HL-60/S4 treated with phorbol 12-myristate 13-acetate at 8.2 ng/mL for 4 days and 3 days (cell line): ENCODE data around the gene KIF26B.
"Not testable (repeated sequence)": the region's sequence is repeated elsewhere in the genome, so short reads cannot be mapped to it uniquely, and the experiment has no call there.

Experiments
- in situ Hi-C: fragments of 300-500 bp; cut with MboI; formaldehyde crosslinking; loops from 2 replicates; pipeline ENCODE4 v1.15.0; 2022; ENCODE audit warnings: low sequenced_read_pairs

The KIF26B gene

DNA sequence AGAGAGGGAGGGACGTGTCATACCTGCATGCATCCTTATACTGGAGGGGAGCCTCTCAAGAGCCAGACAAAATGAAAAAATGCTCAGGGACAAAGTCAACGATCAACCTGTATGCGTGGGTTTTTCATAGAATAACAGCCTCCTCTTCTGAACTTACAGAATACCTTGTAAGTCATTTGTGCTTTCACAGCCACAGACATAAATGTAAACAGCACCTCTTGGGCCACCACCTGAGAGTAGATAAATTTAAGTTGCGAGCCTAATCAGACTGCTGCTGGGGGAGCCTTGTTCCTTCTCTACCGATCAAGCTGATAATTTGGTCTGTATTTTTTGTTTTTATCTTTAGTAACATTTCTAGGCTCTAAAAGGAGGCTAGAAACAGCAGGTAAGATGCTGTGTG is 223.1 kb downstream of the KIF26B start:
- in situ Hi-C loops: no loop called here

DNA sequence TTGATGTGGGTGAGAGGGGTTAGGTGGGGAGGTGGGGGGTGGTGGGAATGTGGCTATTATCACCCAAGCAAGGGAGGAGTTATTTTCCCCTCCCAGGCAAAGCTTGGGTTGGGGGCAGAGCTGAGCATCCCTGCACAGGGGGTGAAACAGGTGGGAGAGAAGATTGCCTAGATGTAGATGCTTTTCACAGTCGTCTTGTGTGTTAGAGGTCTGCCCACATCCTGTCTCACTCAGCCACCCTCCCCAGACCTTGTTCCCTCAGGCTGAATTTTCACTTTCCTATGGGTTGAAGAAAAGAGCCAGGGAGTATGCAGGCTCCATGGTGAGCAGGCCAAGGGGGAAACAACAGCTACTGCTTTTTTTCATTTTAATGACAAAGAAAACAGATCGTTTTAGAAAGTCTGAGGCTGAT is 223.5 kb downstream of the KIF26B start:
- in situ Hi-C loops: no loop called here

DNA sequence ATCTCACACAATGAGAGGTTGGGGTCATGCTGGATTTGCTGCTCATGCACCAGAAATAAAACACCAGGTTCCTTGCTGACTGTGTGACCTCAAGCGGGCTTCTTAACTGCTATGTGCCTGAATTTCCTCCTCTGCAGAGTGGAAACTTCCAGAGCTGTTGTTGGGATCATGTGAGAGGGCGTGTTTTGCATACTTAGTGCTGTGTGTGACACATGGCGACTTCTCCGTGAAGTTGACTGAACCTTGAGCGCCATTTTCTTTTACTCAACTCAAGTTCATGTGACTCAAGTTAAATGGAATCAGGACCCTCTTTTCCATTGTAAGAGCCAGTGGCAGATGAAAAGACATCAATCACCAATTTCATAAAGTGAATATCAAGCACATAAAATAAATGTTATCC is 224.0 kb downstream of the KIF26B start:
- in situ Hi-C loops: no loop called here

DNA sequence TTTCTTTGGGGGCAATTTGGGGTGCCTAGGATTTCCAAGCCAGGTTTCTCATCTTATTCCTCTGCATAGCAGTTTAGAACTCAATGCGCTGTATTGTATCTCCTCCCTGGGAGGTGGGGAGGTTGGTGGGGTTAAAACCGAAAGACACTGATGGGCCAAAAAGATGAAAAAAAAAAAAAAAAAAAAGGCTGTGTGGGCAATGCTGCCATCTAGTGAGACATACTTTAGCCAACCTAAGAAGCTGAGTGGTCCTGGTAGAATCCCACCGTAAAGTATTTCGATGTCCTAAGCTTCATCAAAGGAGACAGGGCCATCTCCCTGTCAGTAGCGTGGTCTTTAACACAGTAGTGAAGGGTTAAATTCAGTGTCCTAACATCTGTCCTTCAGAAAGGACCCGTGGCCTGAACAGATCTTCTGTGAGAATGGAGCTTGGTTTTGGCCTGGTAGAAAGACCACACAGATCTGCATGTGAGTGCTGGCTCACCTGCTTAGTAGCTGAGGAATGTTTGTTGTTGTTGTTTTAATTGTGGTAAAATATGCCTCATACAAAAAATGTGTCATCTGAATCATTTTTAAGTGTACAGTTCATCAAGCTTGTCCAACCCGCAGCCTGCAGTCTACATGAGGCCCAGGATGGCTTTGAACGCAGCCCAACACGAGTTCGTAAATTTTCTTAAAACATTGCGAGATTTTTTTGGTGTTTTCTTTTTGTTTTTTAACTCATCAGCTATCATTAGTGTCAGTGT is 226.2 kb downstream of the KIF26B start:
- in situ Hi-C loops: no loop called here

DNA sequence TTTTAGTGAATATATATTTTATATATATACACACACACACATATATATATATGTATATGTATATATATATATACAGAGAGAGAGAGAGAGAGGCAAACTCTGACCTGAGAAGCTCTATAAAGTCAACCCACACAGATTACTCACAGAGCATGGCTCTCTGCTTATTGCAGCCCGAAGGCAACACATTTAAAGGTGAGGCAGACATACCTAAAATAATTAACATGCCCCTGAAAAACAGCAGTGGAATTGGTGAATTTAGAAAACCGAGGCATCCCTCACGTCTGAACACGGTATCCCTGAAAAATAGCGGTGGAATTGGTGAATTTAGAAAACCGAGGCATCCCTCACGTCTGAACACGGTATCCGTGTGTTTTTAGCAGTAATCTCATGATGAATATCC is 228.2 kb downstream of the KIF26B start:
- in situ Hi-C loops: no loop called here

DNA sequence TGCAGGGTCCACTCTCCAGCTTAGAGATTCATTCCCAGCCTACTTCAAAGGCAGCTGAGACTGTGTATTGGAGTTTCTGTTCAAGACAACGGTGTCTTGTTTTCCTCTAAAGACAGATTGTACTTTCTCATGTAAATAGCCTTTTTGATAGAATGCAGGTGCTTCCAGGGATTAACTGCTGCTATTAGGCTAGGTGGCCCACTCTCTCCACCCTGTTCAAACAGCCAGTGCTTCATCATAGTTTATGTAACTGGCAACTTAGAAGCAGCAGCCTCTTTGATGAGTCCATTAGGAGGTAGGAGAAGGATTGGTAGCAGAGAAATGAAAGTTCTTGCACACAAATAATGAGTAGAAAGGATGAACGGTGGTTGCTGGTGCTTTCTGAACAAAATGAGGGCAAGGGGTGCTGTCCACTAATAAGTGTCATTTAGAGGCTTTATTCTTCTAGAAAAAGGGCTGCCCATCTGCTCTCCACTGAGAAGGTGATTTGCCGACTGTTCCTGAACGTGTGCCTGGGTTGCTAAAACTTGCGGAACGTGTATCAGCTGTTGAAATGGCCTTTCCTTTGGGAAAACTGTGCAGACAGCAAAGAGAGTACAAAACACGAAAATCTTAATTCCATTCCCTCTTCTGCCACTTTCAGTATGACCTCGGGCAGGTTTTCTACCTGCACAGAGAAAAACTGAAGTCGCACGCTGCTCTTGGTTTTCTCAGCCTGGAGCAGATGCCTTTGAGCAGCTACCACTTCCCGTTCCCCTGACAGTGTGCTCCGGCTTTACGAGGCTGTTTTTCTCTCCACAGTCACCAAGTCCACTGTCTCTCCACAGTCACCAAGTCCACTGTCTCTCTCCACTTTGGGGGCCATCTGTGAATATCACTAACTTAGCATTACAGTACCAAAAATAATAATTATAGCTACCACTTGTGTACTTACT is 228.9 kb downstream of the KIF26B start:
- in situ Hi-C loops: no loop called here

DNA sequence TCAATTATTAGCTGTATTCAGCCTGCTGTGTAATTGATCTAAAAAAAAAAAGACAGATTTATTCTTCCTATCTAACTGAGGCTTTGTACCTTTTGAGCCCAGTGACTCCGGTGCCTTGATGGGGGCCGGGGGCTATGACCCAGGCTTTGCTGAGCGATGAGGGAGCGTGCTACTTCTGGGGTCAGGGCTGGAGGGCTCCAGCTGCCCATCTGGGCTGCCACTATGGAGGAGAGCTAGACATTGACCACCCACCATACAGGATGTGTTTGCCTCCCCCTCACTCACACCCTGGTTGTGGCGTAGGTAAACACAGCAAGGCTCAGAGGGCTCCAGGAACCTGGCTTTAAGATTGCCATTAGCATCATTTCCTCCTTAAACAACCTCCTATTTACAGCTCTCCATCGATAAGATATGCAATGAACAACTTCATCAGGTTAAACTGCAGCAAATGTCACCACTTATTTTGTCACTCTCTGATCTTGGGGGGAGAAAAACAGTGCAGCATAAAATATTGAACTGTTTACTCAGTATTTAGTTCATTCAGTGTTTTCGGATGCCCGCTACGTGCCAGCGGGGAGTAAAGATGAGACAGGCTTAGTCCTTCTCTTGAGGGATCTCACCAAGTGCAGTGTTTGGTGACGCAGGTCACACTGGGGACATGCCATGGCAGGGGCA is 231.6 kb downstream of the KIF26B start:
- in situ Hi-C loops: no loop called here

DNA sequence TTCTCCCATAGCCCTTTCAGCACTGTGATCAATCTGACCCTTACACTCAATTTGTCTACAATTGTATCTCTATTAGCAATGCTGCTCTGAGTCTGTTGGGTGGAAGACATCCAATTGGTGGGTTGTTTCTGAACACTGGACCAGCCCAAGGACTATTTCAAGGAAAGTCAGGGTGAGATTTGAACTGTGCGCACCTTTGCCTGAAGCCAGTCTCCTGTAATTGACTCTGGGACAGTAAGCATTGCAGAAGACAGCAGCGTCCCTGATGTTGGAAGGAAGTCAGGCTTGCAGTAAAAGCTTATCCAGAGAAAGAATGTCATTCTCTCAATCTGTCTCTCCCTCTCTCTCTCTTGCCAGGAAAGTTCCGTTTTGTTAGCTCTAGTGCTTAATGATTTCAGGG is 233.9 kb downstream of the KIF26B start:
- in situ Hi-C loops: no loop called here

DNA sequence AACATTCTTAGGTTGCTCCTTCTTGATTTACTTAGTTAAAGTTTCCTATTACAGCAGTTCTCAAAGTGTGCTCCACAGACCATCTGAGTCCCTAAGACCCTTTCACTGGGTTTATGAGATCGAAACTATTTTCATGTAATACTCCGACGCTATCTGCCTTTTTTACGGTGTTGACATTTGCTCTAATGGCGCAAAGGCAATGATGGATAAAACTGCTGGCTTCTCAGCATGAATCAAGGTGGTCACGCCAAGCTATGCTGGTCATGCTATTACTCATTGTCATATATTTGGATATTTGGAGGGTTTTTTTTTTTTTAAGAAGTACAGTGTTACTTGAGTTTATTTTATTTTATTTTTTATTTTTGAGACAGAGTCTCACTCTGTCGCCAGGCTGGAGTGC is 235.1 kb downstream of the KIF26B start:
- in situ Hi-C loops: no loop called here

DNA sequence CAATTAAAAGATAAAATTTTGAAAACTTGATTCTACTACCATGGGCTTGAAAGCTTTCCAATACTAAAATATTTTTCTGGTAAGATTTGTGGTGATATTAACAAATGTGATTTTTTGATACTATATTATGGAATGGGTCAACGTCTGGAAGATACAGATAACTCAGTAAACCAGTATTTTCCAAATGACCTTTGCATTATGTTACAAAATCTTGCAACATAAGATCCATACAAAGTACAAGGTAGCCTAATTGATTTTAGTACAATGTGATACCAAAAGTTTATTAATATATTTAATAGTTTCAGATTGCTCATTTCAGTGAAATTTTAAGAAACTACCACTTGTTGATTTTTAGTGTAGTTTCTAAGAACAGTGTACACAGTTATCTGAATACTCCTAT is 236.2 kb downstream of the KIF26B start:
- in situ Hi-C loops: no loop called here

DNA sequence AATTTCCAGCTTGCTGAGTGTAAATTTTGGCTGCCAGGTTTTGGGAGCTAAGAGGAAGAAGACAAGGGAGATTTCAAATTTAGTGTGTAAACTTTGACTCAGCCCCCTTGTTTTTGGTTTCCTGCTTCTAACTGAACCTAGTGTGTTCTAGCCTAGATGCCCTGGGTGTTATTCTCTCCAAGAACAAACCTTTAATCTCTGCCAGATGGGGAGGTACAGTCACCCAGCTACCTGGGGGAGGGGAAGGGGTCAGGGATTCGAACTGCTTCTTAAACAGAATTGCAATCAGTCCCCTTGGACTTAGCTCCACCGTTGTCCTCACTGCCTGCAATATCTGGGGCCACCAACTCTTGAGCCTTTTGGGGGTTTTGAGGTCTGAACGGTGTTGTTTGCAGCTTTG is 238.9 kb downstream of the KIF26B start:
- in situ Hi-C loops: no loop called here

DNA sequence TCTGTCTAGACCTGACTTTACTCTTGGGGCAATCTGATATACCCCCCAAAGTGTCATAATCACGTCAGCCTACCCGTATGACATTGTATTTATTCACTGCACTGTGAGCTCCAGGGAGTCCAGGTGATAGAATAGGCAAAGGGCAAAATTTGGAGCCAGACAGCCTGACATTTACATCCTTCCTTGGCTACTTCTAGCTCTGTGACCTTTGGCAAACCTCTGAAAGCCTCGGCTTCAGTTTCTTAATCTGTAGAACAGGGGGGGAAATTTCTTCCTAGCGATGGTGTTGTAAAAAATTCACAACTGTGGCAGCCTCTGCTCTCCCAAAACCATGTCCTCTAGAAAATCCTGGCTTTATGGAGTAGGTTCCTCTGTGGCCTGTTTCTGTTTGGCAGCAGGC is 240.9 kb downstream of the KIF26B start:
- in situ Hi-C loops: no loop called here

DNA sequence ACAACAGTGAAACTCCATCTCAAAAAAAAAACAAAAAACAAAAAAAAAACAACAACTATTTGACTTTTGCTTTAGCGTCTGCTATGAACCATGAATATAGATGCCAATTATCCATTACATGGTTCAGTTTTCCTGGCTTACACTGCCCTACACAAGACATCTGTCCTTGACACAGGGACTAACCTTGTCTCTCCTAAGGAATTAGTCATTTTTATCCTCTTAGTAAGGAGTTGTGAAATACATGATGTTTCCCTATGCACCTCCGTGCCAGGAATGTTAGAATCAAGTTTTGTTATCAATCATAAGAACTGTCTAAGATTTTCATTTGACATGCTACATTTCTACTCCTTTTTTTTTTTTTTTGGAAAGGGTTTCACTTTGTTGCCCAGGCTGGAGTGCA is 241.8 kb downstream of the KIF26B start:
- in situ Hi-C loops: no loop called here

DNA sequence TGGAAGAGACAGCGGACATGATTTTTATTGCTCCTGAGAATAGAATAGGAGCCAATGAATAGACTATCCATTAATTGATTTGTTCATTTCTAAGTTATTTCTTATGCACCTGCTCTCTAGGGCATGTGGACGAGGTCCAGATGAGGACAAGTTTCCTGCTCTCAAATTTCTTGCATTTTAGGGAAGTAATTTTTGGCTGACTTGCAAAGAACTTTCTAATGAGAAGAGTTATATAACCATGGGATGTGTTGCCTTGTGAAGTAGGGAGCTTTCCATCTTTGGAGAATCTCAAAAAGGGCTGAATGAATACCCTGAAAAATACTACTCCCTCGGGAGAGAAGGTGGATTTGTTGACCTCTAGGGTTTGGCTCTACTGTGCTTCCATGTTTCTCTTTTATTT is 243.0 kb downstream of the KIF26B start:
- in situ Hi-C loops: no loop called here

DNA sequence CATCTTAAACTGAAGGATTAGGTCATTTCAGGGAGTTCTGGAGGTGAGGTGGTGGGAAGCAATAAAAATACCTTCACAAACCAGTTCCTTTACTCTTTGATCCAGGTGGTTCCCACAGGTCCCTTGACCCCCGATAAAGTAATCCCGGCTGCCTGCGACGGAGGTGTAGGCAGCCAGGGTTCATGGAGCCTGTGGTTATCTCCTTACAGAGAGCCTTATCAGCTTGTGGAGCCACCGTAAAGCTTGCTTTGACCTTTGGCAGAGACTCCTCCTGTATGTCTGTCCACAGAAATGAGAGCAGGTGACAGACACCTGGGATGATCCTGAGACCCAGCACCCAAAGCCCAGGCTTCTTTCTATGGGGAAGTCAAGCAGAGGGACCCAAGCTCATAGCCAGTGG is 243.4 kb downstream of the KIF26B start:
- in situ Hi-C loops: no loop called here

DNA sequence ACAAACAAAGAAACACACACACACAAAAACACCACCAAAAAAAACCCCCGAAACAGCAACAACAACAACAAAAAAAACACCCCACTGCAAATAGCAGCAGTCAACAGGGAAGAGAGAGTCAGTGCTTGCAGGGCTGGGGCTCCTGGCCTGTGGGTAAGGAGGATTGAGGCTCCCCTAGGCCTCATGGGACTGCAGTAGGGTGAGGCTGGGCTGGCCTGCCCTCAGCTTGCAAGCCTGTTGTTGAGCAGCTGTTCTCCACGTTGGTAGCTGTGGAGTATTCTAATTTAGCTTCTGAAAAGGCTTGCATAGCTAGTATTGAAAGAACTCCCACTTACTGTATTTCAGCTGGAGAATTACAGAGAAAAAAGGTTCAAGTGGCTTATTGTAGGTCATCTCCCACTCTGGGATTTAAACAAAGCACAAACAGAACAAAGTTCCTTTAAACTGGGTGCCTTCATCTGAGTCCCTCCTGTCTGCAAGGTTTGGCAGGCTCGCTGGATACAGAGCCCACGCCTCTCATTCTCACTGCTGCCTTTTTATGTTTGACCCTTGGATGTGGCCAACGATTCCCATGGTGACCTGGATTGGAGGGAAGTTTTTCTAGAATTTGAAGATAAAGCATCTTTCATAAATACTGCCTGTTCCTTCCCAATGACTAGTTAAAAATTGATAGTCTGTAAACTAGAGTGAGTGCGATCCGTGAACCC is 247.2 kb downstream of the KIF26B start:
- in situ Hi-C loops: no loop called here

DNA sequence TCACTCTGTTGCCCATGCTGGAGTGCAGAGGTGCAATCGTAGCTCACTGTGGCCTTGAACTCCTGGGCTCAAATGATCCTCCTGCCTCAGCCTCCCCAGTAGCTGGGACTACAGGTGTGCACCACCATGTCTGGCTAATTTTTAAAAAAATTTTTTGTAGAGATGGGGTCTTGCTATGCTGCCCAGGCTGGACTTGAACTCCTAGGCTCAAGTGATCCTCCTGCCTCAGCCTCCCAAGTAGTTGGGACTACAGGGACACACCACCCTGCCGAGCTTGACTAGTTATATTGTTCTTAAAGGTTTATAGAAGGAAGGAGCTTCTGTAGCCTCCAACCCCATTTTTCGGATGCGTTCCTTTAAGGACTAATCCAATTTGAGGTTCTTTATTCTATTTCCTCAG is 248.2 kb downstream of the KIF26B start:
- in situ Hi-C loops: not testable (repeated sequence)

DNA sequence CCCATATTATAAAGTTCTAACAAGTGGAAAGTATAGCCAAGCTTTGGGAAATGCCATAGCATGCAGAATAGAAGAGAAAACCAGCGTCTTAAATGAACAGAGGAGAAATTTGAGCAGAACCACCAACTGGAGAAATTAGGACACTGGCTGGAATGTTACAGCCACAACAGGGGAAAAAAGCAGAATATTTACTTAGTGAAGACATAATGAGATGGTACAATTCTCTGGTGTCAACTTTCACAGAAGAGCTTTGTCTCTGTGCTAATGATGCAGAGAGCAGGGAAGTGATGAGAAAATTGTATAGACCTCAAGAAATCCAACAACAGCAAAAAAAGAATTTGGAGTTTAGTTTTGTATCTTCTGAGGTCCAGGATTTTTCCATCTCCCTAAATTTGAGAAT is 249.7 kb downstream of the KIF26B start:
- in situ Hi-C loops: no loop called here

DNA sequence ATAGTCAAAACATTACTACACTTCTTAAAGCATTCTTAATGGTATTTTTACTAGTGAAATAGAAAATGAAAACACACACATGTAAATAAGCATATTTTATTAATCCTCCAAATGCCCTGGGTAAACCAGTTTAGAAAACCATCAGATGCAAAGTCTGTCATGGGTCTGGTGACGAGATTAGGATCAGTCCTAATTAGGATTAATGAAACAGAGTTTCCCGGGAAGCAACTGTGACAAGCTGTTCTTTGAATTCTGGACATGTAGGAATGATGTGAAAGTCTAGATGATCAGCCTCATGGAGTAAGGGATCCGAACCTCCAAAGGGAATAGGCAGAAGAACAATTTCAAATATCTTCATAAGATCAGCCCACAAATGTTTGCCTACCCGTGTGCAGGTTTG is 250.2 kb downstream of the KIF26B start:
- in situ Hi-C loops: no loop called here

DNA sequence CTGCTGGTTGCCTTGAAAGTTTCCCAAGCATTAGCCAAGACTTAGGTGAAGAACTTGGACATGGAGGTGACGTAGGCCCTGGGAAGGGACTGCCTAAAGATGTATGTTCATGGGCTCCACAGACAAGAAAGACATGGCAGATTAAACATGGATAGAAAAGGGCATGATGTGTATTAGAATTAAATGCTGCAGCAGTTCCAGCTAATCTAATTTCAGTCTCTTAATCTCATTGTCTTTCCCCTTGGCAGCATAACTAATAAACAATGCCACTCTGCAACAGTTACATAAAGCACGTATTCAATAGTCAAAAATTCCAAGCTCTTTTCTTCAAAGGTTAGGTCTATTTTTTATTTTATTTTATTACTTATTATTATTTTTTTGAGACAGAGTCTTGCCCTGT is 251.6 kb downstream of the KIF26B start:
- in situ Hi-C loops: no loop called here

DNA sequence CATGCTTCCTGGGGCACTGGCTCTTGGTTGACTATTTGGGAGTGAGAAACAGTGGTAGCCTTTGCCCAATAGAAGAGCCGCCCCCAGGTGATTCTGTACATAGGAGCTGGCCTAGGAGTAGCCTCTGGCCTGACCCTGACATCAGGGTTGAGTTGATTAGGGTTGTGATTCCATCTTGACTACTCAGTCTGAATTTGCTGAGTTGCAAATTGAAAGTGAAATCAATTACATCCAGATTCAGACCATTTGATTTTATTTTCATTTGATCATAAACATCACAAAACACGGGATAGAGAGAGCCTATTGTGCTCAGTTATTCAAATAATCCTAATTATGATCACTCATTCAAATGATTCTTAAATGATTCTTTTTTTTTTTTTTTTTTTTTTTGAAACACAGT is 253.2 kb downstream of the KIF26B start:
- in situ Hi-C loops: no loop called here
